IPS-18a (cell line): Measurements from ENCODE around the gene RETREG1.
"Not testable (repeated sequence)": the region's sequence is repeated elsewhere in the genome, so short reads cannot be mapped to it uniquely, and the experiment has no call there.

Source experiments
- H3K27ac ChIP-seq: one replicate; pipeline ENCODE4 v1.5.1; 2013; ENCODE audit warnings: low read length
- H3K27me3 ChIP-seq: one replicate; pipeline ENCODE4 v1.6.1; 2013; ENCODE audit warnings: mild to moderate bottlenecking, low read length; ENCODE audit not compliant: control insufficient read depth, insufficient read depth
- H3K36me3 ChIP-seq: one replicate; pipeline ENCODE4 v1.6.1; 2013; ENCODE audit warnings: low read depth, low read length; ENCODE audit not compliant: control insufficient read depth
- H3K4me1 ChIP-seq: one replicate; pipeline ENCODE4 v1.6.1; 2013; ENCODE audit warnings: low read depth, low read length; ENCODE audit not compliant: control insufficient read depth
- H3K4me3 ChIP-seq: one replicate; pipeline ENCODE4 v1.5.1; 2013; ENCODE audit warnings: low read length
- H3K9ac ChIP-seq: one replicate; pipeline ENCODE4 v1.6.1; 2013; ENCODE audit warnings: mild to moderate bottlenecking, low read length, moderate library complexity
- H3K9me3 ChIP-seq: one replicate; pipeline ENCODE4 v1.6.1; 2013; ENCODE audit warnings: low read depth, low read length; ENCODE audit not compliant: control insufficient read depth

Gene RETREG1

GRCh38 chr5:16610896-16611295, 5.9 kb downstream of the RETREG1 start:
- H3K9me3 ChIP-seq, H3K27ac ChIP-seq, H3K4me1 ChIP-seq, H3K9ac ChIP-seq, H3K36me3 ChIP-seq, H3K4me3 ChIP-seq: not testable (repeated sequence)
- peaks cover 17% of the 10 kb centered on the region for H3K27me3 ChIP-seq

- Histone ChIP-seq H3K27ac (no peak overlapping the region), H3K9me3 (no peaks in the 10 kb centered on the region), H3K36me3 (no peaks in the 10 kb centered on the region), H3K27me3 (peaks cover 4% of the 10 kb centered on the region), H3K4me1 (no peaks in the 10 kb centered on the region), H3K9ac (no peak overlapping the region), H3K4me3 (no peak overlapping the region)
Measured at GRCh38 chr5:16609412-16609811, 7.4 kb downstream of the RETREG1 start.

GRCh38 chr5:16606628-16607027, 10.2 kb downstream of the RETREG1 start:
- H3K4me1 ChIP-seq: no peaks in the 10 kb centered on the region
- no peak overlapping the region for H3K27ac ChIP-seq
- no peaks in the 10 kb centered on the region for H3K36me3 ChIP-seq
- no peaks in the 10 kb centered on the region for H3K27me3 ChIP-seq
- H3K9me3 ChIP-seq: no peaks in the 10 kb centered on the region
- H3K9ac ChIP-seq: no peak overlapping the region
- no peak overlapping the region for H3K4me3 ChIP-seq

GRCh38 chr5:16603701-16604100, 13.1 kb downstream of the RETREG1 start:
- Histone ChIP-seq H3K27ac (no peak overlapping the region), H3K27me3 (no peaks in the 10 kb centered on the region), H3K36me3 (no peaks in the 10 kb centered on the region), H3K9ac (no peak overlapping the region), H3K4me1 (no peaks in the 10 kb centered on the region), H3K4me3 (no peak overlapping the region), H3K9me3 (no peaks in the 10 kb centered on the region)

- H3K9me3 ChIP-seq: no peaks in the 10 kb centered on the region
- no peak overlapping the region for H3K27ac ChIP-seq
Measured at GRCh38 chr5:16603295-16603694, 13.5 kb downstream of the RETREG1 start.

GRCh38 chr5:16602182-16602581, 14.6 kb downstream of the RETREG1 start:
- Histone ChIP-seq H3K4me3 (no peak overlapping the region), H3K4me1 (no peaks in the 10 kb centered on the region), H3K9me3 (no peaks in the 10 kb centered on the region), H3K27ac (no peak overlapping the region), H3K27me3 (no peaks in the 10 kb centered on the region), H3K36me3 (no peaks in the 10 kb centered on the region), H3K9ac (no peak overlapping the region)

More at GRCh38 chr5:16603295-16603694, 13.5 kb downstream of the RETREG1 start:
- H3K4me3 ChIP-seq: no peak overlapping the region
- H3K4me1 ChIP-seq: no peaks in the 10 kb centered on the region
- H3K36me3 ChIP-seq: no peaks in the 10 kb centered on the region
- H3K9ac ChIP-seq: no peak overlapping the region
- H3K27me3 ChIP-seq: no peaks in the 10 kb centered on the region

GRCh38 chr5:16600946-16601345, 15.9 kb downstream of the RETREG1 start:
- H3K4me1 ChIP-seq: no peaks in the 10 kb centered on the region
- H3K36me3 ChIP-seq: no peaks in the 10 kb centered on the region
- no peaks in the 10 kb centered on the region for H3K9me3 ChIP-seq
- no peak overlapping the region for H3K4me3 ChIP-seq
- no peak overlapping the region for H3K9ac ChIP-seq
- no peaks in the 10 kb centered on the region for H3K27me3 ChIP-seq
- H3K27ac ChIP-seq: no peak overlapping the region

GRCh38 chr5:16600397-16600796, 16.4 kb downstream of the RETREG1 start:
- Histone ChIP-seq H3K9me3 (no peaks in the 10 kb centered on the region), H3K27me3 (no peaks in the 10 kb centered on the region), H3K36me3 (no peaks in the 10 kb centered on the region), H3K4me1 (no peaks in the 10 kb centered on the region), H3K4me3 (no peak overlapping the region), H3K27ac (no peak overlapping the region), H3K9ac (no peak overlapping the region)

GRCh38 chr5:16597946-16598694, 18.7 kb downstream of the RETREG1 start:
- no peak overlapping the region for H3K27ac ChIP-seq
- no peaks in the 10 kb centered on the region for H3K27me3 ChIP-seq
- H3K4me1 ChIP-seq: no peaks in the 10 kb centered on the region
- H3K9me3 ChIP-seq: no peaks in the 10 kb centered on the region
- H3K9ac ChIP-seq: no peak overlapping the region
- H3K4me3 ChIP-seq: no peak overlapping the region
- H3K36me3 ChIP-seq: no peaks in the 10 kb centered on the region

GRCh38 chr5:16596581-16596940, 20.2 kb downstream of the RETREG1 start:
- Histone ChIP-seq H3K36me3 (no peaks in the 10 kb centered on the region), H3K9me3 (no peaks in the 10 kb centered on the region), H3K4me3 (no peak overlapping the region), H3K4me1 (peaks cover 2% of the 10 kb centered on the region), H3K27me3 (no peaks in the 10 kb centered on the region), H3K9ac (no peak overlapping the region), H3K27ac (no peak overlapping the region)

GRCh38 chr5:16595881-16596580, 20.8 kb downstream of the RETREG1 start:
- Histone ChIP-seq H3K9me3 (no peaks in the 10 kb centered on the region), H3K4me3 (no peak overlapping the region), H3K4me1 (peaks cover 6% of the 10 kb centered on the region), H3K36me3 (no peaks in the 10 kb centered on the region), H3K27ac (no peak overlapping the region), H3K27me3 (no peaks in the 10 kb centered on the region), H3K9ac (no peak overlapping the region)

GRCh38 chr5:16593628-16594027, 23.2 kb downstream of the RETREG1 start:
- Histone ChIP-seq H3K9ac (no peak overlapping the region), H3K36me3 (no peaks in the 10 kb centered on the region), H3K4me1 (peaks cover 6% of the 10 kb centered on the region), H3K9me3 (no peaks in the 10 kb centered on the region), H3K27ac (no peak overlapping the region), H3K27me3 (no peaks in the 10 kb centered on the region), H3K4me3 (no peak overlapping the region)
